H9 (cell line): Measurements from ENCODE around the gene SNCA. TPM values are rescaled to one million over a fixed set of nuclear protein-coding genes. Genes with fewer than 3 reads are reported as not detected.

Experiments used
- DNase-seq: peaks from one replicate; pipeline ENCODE4 v3.0.0-alpha.2; 2017
- H2AFZ ChIP-seq: one replicate; pipeline ENCODE4 v1.6.1; 2013; ENCODE audit warnings: mild to moderate bottlenecking, low read length, control low read depth, moderate library complexity
- H2AK5ac ChIP-seq: 2 replicates; pipeline ENCODE4 v1.6.1; 2013; ENCODE audit warnings: low read length, control low read depth, mixed read lengths; ENCODE audit not compliant: insufficient read length
- H2BK120ac ChIP-seq: one replicate; pipeline ENCODE4 v1.6.1; 2013; ENCODE audit warnings: low read depth, mild to moderate bottlenecking, low read length, control low read depth, inconsistent platforms; ENCODE audit not compliant: poor library complexity, severe bottlenecking
- H2BK12ac ChIP-seq: 2 replicates; pipeline ENCODE4 v1.6.1; 2013; ENCODE audit warnings: low read length, control low read depth, mixed read lengths, low read depth; ENCODE audit not compliant: insufficient read length
- H2BK15ac ChIP-seq: 2 replicates; pipeline ENCODE4 v1.6.1; 2013; ENCODE audit warnings: low read depth, low read length, control low read depth
- H2BK20ac ChIP-seq: one replicate; pipeline ENCODE4 v1.6.1; 2013; ENCODE audit warnings: low read depth, mild to moderate bottlenecking, low read length, control low read depth, inconsistent platforms; ENCODE audit not compliant: poor library complexity, severe bottlenecking
- H2BK5ac ChIP-seq: 2 replicates; pipeline ENCODE4 v1.6.1; 2013; ENCODE audit warnings: low read length, control low read depth, mixed read lengths; ENCODE audit not compliant: insufficient read length
- H3K14ac ChIP-seq: 2 replicates; pipeline ENCODE4 v1.6.1; 2013; ENCODE audit warnings: low read length, control low read depth; ENCODE audit not compliant: insufficient read depth
- H3K18ac ChIP-seq: 2 replicates; pipeline ENCODE4 v1.6.1; 2013; ENCODE audit warnings: low read depth, mild to moderate bottlenecking, mixed read lengths, low read length, control low read depth; ENCODE audit not compliant: insufficient read length
- H3K23ac ChIP-seq: 2 replicates; pipeline ENCODE4 v1.6.1; 2013; ENCODE audit warnings: low read length, control low read depth, mixed read lengths, low read depth; ENCODE audit not compliant: insufficient read length
- H3K23me2 ChIP-seq: 2 replicates; pipeline ENCODE4 v1.6.1; 2013; ENCODE audit warnings: low read depth, mild to moderate bottlenecking, mixed read lengths, low read length, control low read depth; ENCODE audit not compliant: insufficient read length, poor library complexity, severe bottlenecking
- H3K27ac ChIP-seq: 2 replicates; pipeline ENCODE4 v1.5.1; 2013; ENCODE audit warnings: low read length, control low read depth, mixed read lengths, low read depth; ENCODE audit not compliant: insufficient read length
- H3K27me3 ChIP-seq: 2 replicates; pipeline ENCODE4 v1.6.1; 2013; ENCODE audit warnings: low read length, control low read depth, inconsistent platforms; ENCODE audit not compliant: insufficient read depth
- H3K4ac ChIP-seq: 2 replicates; pipeline ENCODE4 v1.6.1; 2013; ENCODE audit warnings: low read depth, mild to moderate bottlenecking, control low read depth, inconsistent platforms, low read length, moderate library complexity
- H3K4me1 ChIP-seq: 2 replicates; pipeline ENCODE4 v1.6.1; 2013; ENCODE audit warnings: low read length, control low read depth, inconsistent platforms; ENCODE audit not compliant: insufficient read depth
- H3K4me2 ChIP-seq: 2 replicates; pipeline ENCODE4 v1.6.1; 2013; ENCODE audit warnings: low read length, control low read depth, mixed read lengths; ENCODE audit not compliant: insufficient read length, insufficient read depth
- H3K56ac ChIP-seq: 2 replicates; pipeline ENCODE4 v1.6.1; 2013; ENCODE audit warnings: low read depth, mild to moderate bottlenecking, mixed read lengths, low read length, control low read depth; ENCODE audit not compliant: insufficient read length
- H3K79me1 ChIP-seq: 2 replicates; pipeline ENCODE4 v1.6.1; 2013; ENCODE audit warnings: low read depth, mild to moderate bottlenecking, moderate library complexity, low read length, control low read depth, inconsistent platforms; ENCODE audit not compliant: insufficient read depth, poor library complexity, severe bottlenecking
- H3K79me2 ChIP-seq: 2 replicates; pipeline ENCODE4 v1.6.1; 2013; ENCODE audit warnings: low read length, control low read depth, inconsistent platforms; ENCODE audit not compliant: insufficient read depth
- H3K9ac ChIP-seq: 2 replicates; pipeline ENCODE4 v1.6.1; 2013; ENCODE audit warnings: low read length, control low read depth, mixed read lengths; ENCODE audit not compliant: insufficient read length; ENCODE audit errors: extremely low read depth
- H3K9me3 ChIP-seq: one replicate; pipeline ENCODE4 v1.6.1; 2013; ENCODE audit warnings: low read depth, low read length, inconsistent platforms; ENCODE audit not compliant: control insufficient read depth
- H3T11ph ChIP-seq: one replicate; pipeline ENCODE4 v1.6.1; 2013; ENCODE audit warnings: mild to moderate bottlenecking, low read length, control low read depth, inconsistent platforms
- H4K20me1 ChIP-seq: one replicate; pipeline ENCODE4 v1.6.1; 2013; ENCODE audit not compliant: control insufficient read depth, insufficient read length, insufficient read depth
- H4K5ac ChIP-seq: 2 replicates; pipeline ENCODE4 v1.6.1; 2013; ENCODE audit warnings: low read depth, mild to moderate bottlenecking, mixed read lengths, low read length, control low read depth; ENCODE audit not compliant: insufficient read length
- H4K8ac ChIP-seq: replicated peaks from 2 replicates; pipeline ENCODE4 v1.6.1; 2013; ENCODE audit warnings: low read length, control low read depth, mixed read lengths, low read depth; ENCODE audit not compliant: insufficient read length
- H4K91ac ChIP-seq: 2 replicates; pipeline ENCODE4 v1.6.1; 2013; ENCODE audit warnings: low read depth, mild to moderate bottlenecking, moderate library complexity, mixed read lengths, low read length, control low read depth; ENCODE audit not compliant: insufficient read length
- H3K27ac Mint-ChIP-seq, 3 experiments: 2 replicates in 2 of 3; 3 replicates in 1 of 3; pipeline ENCODE4 v1.8.0; 2020 to 2021; ENCODE audit warnings: mixed read lengths in 3 of 3, mild to moderate bottlenecking in 1 of 3, moderate library complexity in 1 of 3
- H3K27me3 Mint-ChIP-seq: 2 replicates; pipeline ENCODE4 v1.8.0; 2021; ENCODE audit warnings: low read depth, mild to moderate bottlenecking, moderate library complexity, mixed read lengths
- H3K36me3 Mint-ChIP-seq, 3 experiments: 2 replicates in 2 of 3; 3 replicates in 1 of 3; pipeline ENCODE4 v1.8.0; 2020 to 2021; ENCODE audit warnings: low read depth in 3 of 3, mixed read lengths in 3 of 3; ENCODE audit not compliant: insufficient read depth in 1 of 3
- H3K4me1 Mint-ChIP-seq, 2 experiments: 2 replicates each; pipeline ENCODE4 v1.8.0; 2020; ENCODE audit warnings: mixed read lengths in 2 of 2
- H3K4me3 Mint-ChIP-seq, 2 experiments: 2 replicates in 1 of 2; 3 replicates in 1 of 2; pipeline ENCODE4 v1.8.0; 2020 to 2021; ENCODE audit warnings: mild to moderate bottlenecking in 2 of 2, mixed read lengths in 2 of 2, moderate library complexity in 1 of 2
- H3K9me3 Mint-ChIP-seq, 2 experiments: 2 replicates in 1 of 2; 3 replicates in 1 of 2; pipeline ENCODE4 v1.8.0; 2020; ENCODE audit warnings: mild to moderate bottlenecking in 2 of 2, mixed read lengths in 2 of 2, moderate library complexity in 1 of 2
- WGBS: extraction: QIAGEN DNeasy Blood & Tissue Kit; methylation state at CpG from one replicate; pipeline ENCODE4 v1.1.7; 2013; ENCODE audit warnings: missing lambda C conversion rate, low lambda C conversion rate, mixed read lengths; ENCODE audit not compliant: insufficient read length; ENCODE audit errors: extremely low coverage; 5-methylcytosine and 5-hydroxymethylcytosine counted together
- total RNA-seq: library from RNA; stranded (reverse); gene quantifications from 2 replicates; pipeline ENCODE4 v1.2.1, GENCODE V29; 2021
- TF ChIP-seq, protein P1 (sequence below): fragments of 200-600 bp; sonication (generic); conservative IDR thresholded peaks from 3 replicates; pipeline ENCODE4 v1.8.0; 2021; ENCODE audit warnings: antibody characterized with exemption, mild to moderate bottlenecking

Gene SNCA
- total RNA-seq, 1 experiment from 2014 or later: 8.5 TPM

DNA sequence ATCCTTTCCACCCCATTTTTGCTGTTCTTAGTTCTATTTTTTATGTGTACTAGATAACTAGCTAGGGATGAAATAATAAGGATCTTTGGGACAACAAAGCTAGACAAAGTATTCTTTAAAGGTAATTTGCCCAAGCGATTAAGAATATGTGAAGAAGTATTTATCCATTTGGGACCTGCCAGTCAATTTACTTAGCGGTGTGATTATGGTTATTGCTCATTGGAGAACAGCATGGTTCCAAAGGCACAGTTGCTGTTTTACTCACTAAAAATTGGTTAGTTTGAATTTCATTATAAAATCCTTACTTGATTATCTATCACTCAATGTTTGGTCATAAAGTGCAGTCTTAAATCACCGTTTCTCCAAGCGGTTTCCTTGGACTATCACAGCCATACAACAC is 124.1 kb downstream of the SNCA start:
- Histone ChIP-seq H2BK15ac (no peak overlapping the region), H3K56ac (no peak overlapping the region), H2AK5ac (no peak overlapping the region), H3K79me1 (no peaks in the 10 kb centered on the region), H3K14ac (no peak overlapping the region), H3K23ac (no peak overlapping the region), H2BK5ac (no peak overlapping the region), H3K9ac (no peak overlapping the region), H3K27me3 (no peaks in the 10 kb centered on the region), H3K23me2 (no peaks in the 10 kb centered on the region), H4K91ac (no peak overlapping the region), H3K27ac (no peak overlapping the region), H4K8ac (no peak overlapping the region), H3K4ac (no peak overlapping the region), H3K18ac (no peak overlapping the region), H3K4me2 (no peak overlapping the region), H3K79me2 (no peaks in the 10 kb centered on the region), H2AFZ (no peak overlapping the region), H3K9me3 (no peaks in the 10 kb centered on the region), H2BK20ac (no peak overlapping the region), H2BK12ac (no peak overlapping the region), H4K20me1 (no peaks in the 10 kb centered on the region), H3K4me1 (peaks cover 6% of the 10 kb centered on the region; the same call in 1 of the 2 replicates), H4K5ac (no peak overlapping the region), H2BK120ac (no peak overlapping the region), H3T11ph (no peak overlapping the region)
- Mint-ChIP-seq H3K27ac (no peak overlapping the region), H3K27me3 (no peaks in the 10 kb centered on the region), H3K4me1 (peaks cover 8 to 14% of the 10 kb centered on the region in 2 experiments), H3K4me3 (no peak overlapping the region), H3K36me3 (no peaks in the 10 kb centered on the region), H3K9me3 (no peaks in the 10 kb centered on the region)
- DNase-seq: no peak
- no CpG with 5 or more reads among the region's 4 CpGs for WGBS
- TF ChIP-seq, protein P1, sequence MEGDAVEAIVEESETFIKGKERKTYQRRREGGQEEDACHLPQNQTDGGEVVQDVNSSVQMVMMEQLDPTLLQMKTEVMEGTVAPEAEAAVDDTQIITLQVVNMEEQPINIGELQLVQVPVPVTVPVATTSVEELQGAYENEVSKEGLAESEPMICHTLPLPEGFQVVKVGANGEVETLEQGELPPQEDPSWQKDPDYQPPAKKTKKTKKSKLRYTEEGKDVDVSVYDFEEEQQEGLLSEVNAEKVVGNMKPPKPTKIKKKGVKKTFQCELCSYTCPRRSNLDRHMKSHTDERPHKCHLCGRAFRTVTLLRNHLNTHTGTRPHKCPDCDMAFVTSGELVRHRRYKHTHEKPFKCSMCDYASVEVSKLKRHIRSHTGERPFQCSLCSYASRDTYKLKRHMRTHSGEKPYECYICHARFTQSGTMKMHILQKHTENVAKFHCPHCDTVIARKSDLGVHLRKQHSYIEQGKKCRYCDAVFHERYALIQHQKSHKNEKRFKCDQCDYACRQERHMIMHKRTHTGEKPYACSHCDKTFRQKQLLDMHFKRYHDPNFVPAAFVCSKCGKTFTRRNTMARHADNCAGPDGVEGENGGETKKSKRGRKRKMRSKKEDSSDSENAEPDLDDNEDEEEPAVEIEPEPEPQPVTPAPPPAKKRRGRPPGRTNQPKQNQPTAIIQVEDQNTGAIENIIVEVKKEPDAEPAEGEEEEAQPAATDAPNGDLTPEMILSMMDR: no peak
